H9 (cell line): Measurements from ENCODE around the gene HP. TPM values are rescaled to one million over a fixed set of nuclear protein-coding genes. Genes with fewer than 3 reads are reported as not detected.

ENCODE experiments used
- DNase-seq: peaks from one replicate; pipeline ENCODE4 v3.0.0-alpha.2; 2017
- H2AFZ ChIP-seq: one replicate; pipeline ENCODE4 v1.6.1; 2013; ENCODE audit warnings: mild to moderate bottlenecking, low read length, control low read depth, moderate library complexity
- H2AK5ac ChIP-seq: 2 replicates; pipeline ENCODE4 v1.6.1; 2013; ENCODE audit warnings: low read length, control low read depth, mixed read lengths; ENCODE audit not compliant: insufficient read length
- H2BK120ac ChIP-seq: one replicate; pipeline ENCODE4 v1.6.1; 2013; ENCODE audit warnings: low read depth, mild to moderate bottlenecking, low read length, control low read depth, inconsistent platforms; ENCODE audit not compliant: poor library complexity, severe bottlenecking
- H2BK12ac ChIP-seq: 2 replicates; pipeline ENCODE4 v1.6.1; 2013; ENCODE audit warnings: low read length, control low read depth, mixed read lengths, low read depth; ENCODE audit not compliant: insufficient read length
- H2BK15ac ChIP-seq: 2 replicates; pipeline ENCODE4 v1.6.1; 2013; ENCODE audit warnings: low read depth, low read length, control low read depth
- H2BK20ac ChIP-seq: one replicate; pipeline ENCODE4 v1.6.1; 2013; ENCODE audit warnings: low read depth, mild to moderate bottlenecking, low read length, control low read depth, inconsistent platforms; ENCODE audit not compliant: poor library complexity, severe bottlenecking
- H2BK5ac ChIP-seq: 2 replicates; pipeline ENCODE4 v1.6.1; 2013; ENCODE audit warnings: low read length, control low read depth, mixed read lengths; ENCODE audit not compliant: insufficient read length
- H3K14ac ChIP-seq: 2 replicates; pipeline ENCODE4 v1.6.1; 2013; ENCODE audit warnings: low read length, control low read depth; ENCODE audit not compliant: insufficient read depth
- H3K18ac ChIP-seq: 2 replicates; pipeline ENCODE4 v1.6.1; 2013; ENCODE audit warnings: low read depth, mild to moderate bottlenecking, mixed read lengths, low read length, control low read depth; ENCODE audit not compliant: insufficient read length
- H3K23ac ChIP-seq: 2 replicates; pipeline ENCODE4 v1.6.1; 2013; ENCODE audit warnings: low read length, control low read depth, mixed read lengths, low read depth; ENCODE audit not compliant: insufficient read length
- H3K23me2 ChIP-seq: 2 replicates; pipeline ENCODE4 v1.6.1; 2013; ENCODE audit warnings: low read depth, mild to moderate bottlenecking, mixed read lengths, low read length, control low read depth; ENCODE audit not compliant: insufficient read length, poor library complexity, severe bottlenecking
- H3K27ac ChIP-seq: 2 replicates; pipeline ENCODE4 v1.5.1; 2013; ENCODE audit warnings: low read length, control low read depth, mixed read lengths, low read depth; ENCODE audit not compliant: insufficient read length
- H3K27me3 ChIP-seq: 2 replicates; pipeline ENCODE4 v1.6.1; 2013; ENCODE audit warnings: low read length, control low read depth, inconsistent platforms; ENCODE audit not compliant: insufficient read depth
- H3K4ac ChIP-seq: 2 replicates; pipeline ENCODE4 v1.6.1; 2013; ENCODE audit warnings: low read depth, mild to moderate bottlenecking, control low read depth, inconsistent platforms, low read length, moderate library complexity
- H3K4me1 ChIP-seq: 2 replicates; pipeline ENCODE4 v1.6.1; 2013; ENCODE audit warnings: low read length, control low read depth, inconsistent platforms; ENCODE audit not compliant: insufficient read depth
- H3K4me2 ChIP-seq: 2 replicates; pipeline ENCODE4 v1.6.1; 2013; ENCODE audit warnings: low read length, control low read depth, mixed read lengths; ENCODE audit not compliant: insufficient read length, insufficient read depth
- H3K56ac ChIP-seq: 2 replicates; pipeline ENCODE4 v1.6.1; 2013; ENCODE audit warnings: low read depth, mild to moderate bottlenecking, mixed read lengths, low read length, control low read depth; ENCODE audit not compliant: insufficient read length
- H3K79me1 ChIP-seq: 2 replicates; pipeline ENCODE4 v1.6.1; 2013; ENCODE audit warnings: low read depth, mild to moderate bottlenecking, moderate library complexity, low read length, control low read depth, inconsistent platforms; ENCODE audit not compliant: insufficient read depth, poor library complexity, severe bottlenecking
- H3K79me2 ChIP-seq: 2 replicates; pipeline ENCODE4 v1.6.1; 2013; ENCODE audit warnings: low read length, control low read depth, inconsistent platforms; ENCODE audit not compliant: insufficient read depth
- H3K9ac ChIP-seq: 2 replicates; pipeline ENCODE4 v1.6.1; 2013; ENCODE audit warnings: low read length, control low read depth, mixed read lengths; ENCODE audit not compliant: insufficient read length; ENCODE audit errors: extremely low read depth
- H3K9me3 ChIP-seq: one replicate; pipeline ENCODE4 v1.6.1; 2013; ENCODE audit warnings: low read depth, low read length, inconsistent platforms; ENCODE audit not compliant: control insufficient read depth
- H3T11ph ChIP-seq: one replicate; pipeline ENCODE4 v1.6.1; 2013; ENCODE audit warnings: mild to moderate bottlenecking, low read length, control low read depth, inconsistent platforms
- H4K20me1 ChIP-seq: one replicate; pipeline ENCODE4 v1.6.1; 2013; ENCODE audit not compliant: control insufficient read depth, insufficient read length, insufficient read depth
- H4K5ac ChIP-seq: 2 replicates; pipeline ENCODE4 v1.6.1; 2013; ENCODE audit warnings: low read depth, mild to moderate bottlenecking, mixed read lengths, low read length, control low read depth; ENCODE audit not compliant: insufficient read length
- H4K8ac ChIP-seq: replicated peaks from 2 replicates; pipeline ENCODE4 v1.6.1; 2013; ENCODE audit warnings: low read length, control low read depth, mixed read lengths, low read depth; ENCODE audit not compliant: insufficient read length
- H4K91ac ChIP-seq: 2 replicates; pipeline ENCODE4 v1.6.1; 2013; ENCODE audit warnings: low read depth, mild to moderate bottlenecking, moderate library complexity, mixed read lengths, low read length, control low read depth; ENCODE audit not compliant: insufficient read length
- H3K27ac Mint-ChIP-seq, 3 experiments: 2 replicates in 2 of 3; 3 replicates in 1 of 3; pipeline ENCODE4 v1.8.0; 2020 to 2021; ENCODE audit warnings: mixed read lengths in 3 of 3, mild to moderate bottlenecking in 1 of 3, moderate library complexity in 1 of 3
- H3K27me3 Mint-ChIP-seq: 2 replicates; pipeline ENCODE4 v1.8.0; 2021; ENCODE audit warnings: low read depth, mild to moderate bottlenecking, moderate library complexity, mixed read lengths
- H3K36me3 Mint-ChIP-seq, 3 experiments: 2 replicates in 2 of 3; 3 replicates in 1 of 3; pipeline ENCODE4 v1.8.0; 2020 to 2021; ENCODE audit warnings: low read depth in 3 of 3, mixed read lengths in 3 of 3; ENCODE audit not compliant: insufficient read depth in 1 of 3
- H3K4me1 Mint-ChIP-seq, 2 experiments: 2 replicates each; pipeline ENCODE4 v1.8.0; 2020; ENCODE audit warnings: mixed read lengths in 2 of 2
- H3K4me3 Mint-ChIP-seq, 2 experiments: 2 replicates in 1 of 2; 3 replicates in 1 of 2; pipeline ENCODE4 v1.8.0; 2020 to 2021; ENCODE audit warnings: mild to moderate bottlenecking in 2 of 2, mixed read lengths in 2 of 2, moderate library complexity in 1 of 2
- H3K9me3 Mint-ChIP-seq, 2 experiments: 2 replicates in 1 of 2; 3 replicates in 1 of 2; pipeline ENCODE4 v1.8.0; 2020; ENCODE audit warnings: mild to moderate bottlenecking in 2 of 2, mixed read lengths in 2 of 2, moderate library complexity in 1 of 2
- WGBS: extraction: QIAGEN DNeasy Blood & Tissue Kit; methylation state at CpG from one replicate; pipeline ENCODE4 v1.1.7; 2013; ENCODE audit warnings: missing lambda C conversion rate, low lambda C conversion rate, mixed read lengths; ENCODE audit not compliant: insufficient read length; ENCODE audit errors: extremely low coverage; 5-methylcytosine and 5-hydroxymethylcytosine counted together
- total RNA-seq: library from RNA; stranded (reverse); gene quantifications from 2 replicates; pipeline ENCODE4 v1.2.1, GENCODE V29; 2021
- TF ChIP-seq, protein P1 (sequence below): fragments of 200-600 bp; sonication (generic); conservative IDR thresholded peaks from 3 replicates; pipeline ENCODE4 v1.8.0; 2021; ENCODE audit warnings: antibody characterized with exemption, mild to moderate bottlenecking

HP gene
- total RNA-seq, 1 experiment from 2014 or later: not detected

DNA sequence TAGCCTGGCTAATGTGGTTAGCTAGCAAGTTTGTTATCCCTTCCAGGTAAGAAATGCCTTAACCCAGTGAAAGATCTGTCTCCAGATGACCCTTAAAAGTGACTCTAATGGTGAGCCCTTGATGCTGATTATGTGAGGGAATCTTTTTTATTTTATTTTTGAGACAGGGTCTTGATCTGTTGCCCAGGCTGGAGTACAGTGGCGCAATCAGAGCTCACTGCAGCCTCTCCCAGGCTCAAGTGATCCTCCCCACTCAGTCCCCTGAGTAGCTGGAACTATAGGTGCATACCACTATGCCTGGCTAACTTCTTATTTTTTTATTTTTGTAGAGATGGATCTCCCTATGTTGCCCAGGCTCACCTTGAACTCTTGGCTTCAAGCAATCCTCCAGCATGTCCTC lies 10.8 kb upstream of the HP start:
- H3K9me3 Mint-ChIP-seq: no peaks in the 10 kb centered on the region; a peak in 1 of 5 replicates
- Histone ChIP-seq H4K8ac (no peak overlapping the region), H3K56ac (no peak overlapping the region), H2BK120ac (no peak overlapping the region), H3K79me2 (no peaks in the 10 kb centered on the region), H3K4me1 (no peaks in the 10 kb centered on the region), H3K27me3 (no peaks in the 10 kb centered on the region), H3K23me2 (no peaks in the 10 kb centered on the region), H3T11ph (no peak overlapping the region), H2BK12ac (no peak overlapping the region), H3K23ac (no peak overlapping the region), H3K27ac (no peak overlapping the region), H3K9me3 (no peaks in the 10 kb centered on the region), H4K91ac (no peak overlapping the region), H2BK5ac (no peak overlapping the region), H2AK5ac (no peak overlapping the region), H2BK20ac (no peak overlapping the region), H4K20me1 (no peaks in the 10 kb centered on the region), H3K4me2 (no peak overlapping the region), H2BK15ac (no peak overlapping the region), H3K4ac (no peak overlapping the region), H3K79me1 (no peaks in the 10 kb centered on the region), H3K18ac (no peak overlapping the region), H3K14ac (no peak overlapping the region), H4K5ac (no peak overlapping the region), H3K9ac (no peak overlapping the region), H2AFZ (no peak overlapping the region)
- TF ChIP-seq, protein P1, sequence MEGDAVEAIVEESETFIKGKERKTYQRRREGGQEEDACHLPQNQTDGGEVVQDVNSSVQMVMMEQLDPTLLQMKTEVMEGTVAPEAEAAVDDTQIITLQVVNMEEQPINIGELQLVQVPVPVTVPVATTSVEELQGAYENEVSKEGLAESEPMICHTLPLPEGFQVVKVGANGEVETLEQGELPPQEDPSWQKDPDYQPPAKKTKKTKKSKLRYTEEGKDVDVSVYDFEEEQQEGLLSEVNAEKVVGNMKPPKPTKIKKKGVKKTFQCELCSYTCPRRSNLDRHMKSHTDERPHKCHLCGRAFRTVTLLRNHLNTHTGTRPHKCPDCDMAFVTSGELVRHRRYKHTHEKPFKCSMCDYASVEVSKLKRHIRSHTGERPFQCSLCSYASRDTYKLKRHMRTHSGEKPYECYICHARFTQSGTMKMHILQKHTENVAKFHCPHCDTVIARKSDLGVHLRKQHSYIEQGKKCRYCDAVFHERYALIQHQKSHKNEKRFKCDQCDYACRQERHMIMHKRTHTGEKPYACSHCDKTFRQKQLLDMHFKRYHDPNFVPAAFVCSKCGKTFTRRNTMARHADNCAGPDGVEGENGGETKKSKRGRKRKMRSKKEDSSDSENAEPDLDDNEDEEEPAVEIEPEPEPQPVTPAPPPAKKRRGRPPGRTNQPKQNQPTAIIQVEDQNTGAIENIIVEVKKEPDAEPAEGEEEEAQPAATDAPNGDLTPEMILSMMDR: no peak
- no peak for DNase-seq
- no peak overlapping the region for H3K27ac Mint-ChIP-seq
- H3K36me3 Mint-ChIP-seq: no peaks in the 10 kb centered on the region; a peak in 1 of 7 replicates
- no peaks in the 10 kb centered on the region for H3K4me1 Mint-ChIP-seq
- no peaks in the 10 kb centered on the region for H3K27me3 Mint-ChIP-seq
- WGBS: no CpG with 5 or more reads among the region's 1 CpG
- H3K4me3 Mint-ChIP-seq: no peak overlapping the region
